ENCODE measurements around the gene DNAJC6. TPM values are rescaled to one million over a fixed set of nuclear protein-coding genes. Genes with fewer than 3 reads are reported as not detected.
A peak's percentile ranks its signal among the peaks of the same experiment; 100 is the strongest.

The DNAJC6 gene
- total and polyA plus RNA-seq, 2 of the 13 experiments (the other 11 are each of a cell fraction or from before 2014, with no cell fraction given), result 1.0 to 1.6 TPM

DNA sequence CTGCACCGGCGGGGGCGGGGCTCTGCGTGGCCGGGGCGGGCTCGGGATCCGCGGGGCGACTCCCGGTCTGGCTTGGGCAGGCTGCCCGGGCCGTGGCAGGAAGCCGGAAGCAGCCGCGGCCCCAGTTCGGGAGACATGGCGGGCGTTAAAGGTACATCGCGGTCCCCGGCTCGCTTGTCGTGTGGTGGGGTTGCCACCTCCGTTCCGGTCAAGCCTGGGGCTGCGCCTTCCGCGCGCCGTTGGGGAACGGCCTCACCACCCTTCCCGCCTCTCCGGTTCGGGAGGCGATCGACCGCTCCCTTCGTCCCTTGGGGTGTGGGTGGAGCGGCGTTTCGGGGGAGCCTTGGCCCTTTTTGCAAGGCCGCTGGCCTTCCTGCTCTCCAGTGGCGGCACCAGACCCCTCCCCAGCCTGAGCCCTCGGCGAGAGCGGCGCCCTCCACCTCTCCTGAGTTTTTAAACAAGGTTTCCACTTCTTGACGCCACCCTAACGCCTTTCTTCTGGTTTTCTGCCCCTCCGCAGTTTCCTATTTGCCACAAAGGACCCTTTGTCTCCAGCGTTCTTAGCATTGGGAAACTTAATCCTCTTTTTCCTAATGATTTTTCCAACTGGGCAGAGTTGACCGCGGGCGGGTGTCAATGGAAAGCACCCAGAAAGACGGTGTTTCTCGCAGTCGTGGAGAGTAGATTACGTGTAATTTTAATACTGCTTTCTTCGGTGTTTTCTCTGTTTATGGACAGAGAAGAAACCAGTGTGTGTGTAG lies 111.4 kb downstream of the DNAJC6 start, which contains the start of the genes LEPR and LEPROT (continued):
- TF ChIP-seq SIX1 (CRISPR knock-in tag; IDR thresholded peaks at IDR 0.05; ENCODE audit: borderline replicate concordance), result no peak
- no peak for TF ChIP-seq ZNF761 (CRISPR knock-in tag; conservative IDR thresholded peaks at IDR 0.05)
- TF ChIP-seq, protein P1, sequence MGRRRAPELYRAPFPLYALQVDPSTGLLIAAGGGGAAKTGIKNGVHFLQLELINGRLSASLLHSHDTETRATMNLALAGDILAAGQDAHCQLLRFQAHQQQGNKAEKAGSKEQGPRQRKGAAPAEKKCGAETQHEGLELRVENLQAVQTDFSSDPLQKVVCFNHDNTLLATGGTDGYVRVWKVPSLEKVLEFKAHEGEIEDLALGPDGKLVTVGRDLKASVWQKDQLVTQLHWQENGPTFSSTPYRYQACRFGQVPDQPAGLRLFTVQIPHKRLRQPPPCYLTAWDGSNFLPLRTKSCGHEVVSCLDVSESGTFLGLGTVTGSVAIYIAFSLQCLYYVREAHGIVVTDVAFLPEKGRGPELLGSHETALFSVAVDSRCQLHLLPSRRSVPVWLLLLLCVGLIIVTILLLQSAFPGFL (CRISPR knock-in tag; IDR thresholded peaks at IDR 0.05), result no peak
- TF ChIP-seq ZNF317 (CRISPR knock-in tag; IDR thresholded peaks at IDR 0.05), result peak; percentile 75; the same call in 1 of the 2 replicates
- no peak for TF ChIP-seq POLR2AphosphoS2 (IDR thresholded peaks at IDR 0.05; ENCODE audit: low read depth, low read length)
- TF ChIP-seq ZNF383 (CRISPR knock-in tag; IDR thresholded peaks at IDR 0.05; ENCODE audit: borderline replicate concordance), result no peak
- TF ChIP-seq ZNF331 (CRISPR knock-in tag; IDR thresholded peaks at IDR 0.05), result peak; percentile 65; the same call in 1 of the 2 replicates
- no peak for TF ChIP-seq ZSCAN22 (CRISPR knock-in tag; IDR thresholded peaks at IDR 0.05)
- no peak for TF ChIP-seq ATF7 (IDR thresholded peaks at IDR 0.05)
- TF ChIP-seq ATF7 (CRISPR knock-in tag; IDR thresholded peaks at IDR 0.05), result no peak
- TF ChIP-seq ZNF530 (CRISPR knock-in tag; IDR thresholded peaks at IDR 0.05; ENCODE audit: low read depth), result no peak
- TF ChIP-seq, protein P2, sequence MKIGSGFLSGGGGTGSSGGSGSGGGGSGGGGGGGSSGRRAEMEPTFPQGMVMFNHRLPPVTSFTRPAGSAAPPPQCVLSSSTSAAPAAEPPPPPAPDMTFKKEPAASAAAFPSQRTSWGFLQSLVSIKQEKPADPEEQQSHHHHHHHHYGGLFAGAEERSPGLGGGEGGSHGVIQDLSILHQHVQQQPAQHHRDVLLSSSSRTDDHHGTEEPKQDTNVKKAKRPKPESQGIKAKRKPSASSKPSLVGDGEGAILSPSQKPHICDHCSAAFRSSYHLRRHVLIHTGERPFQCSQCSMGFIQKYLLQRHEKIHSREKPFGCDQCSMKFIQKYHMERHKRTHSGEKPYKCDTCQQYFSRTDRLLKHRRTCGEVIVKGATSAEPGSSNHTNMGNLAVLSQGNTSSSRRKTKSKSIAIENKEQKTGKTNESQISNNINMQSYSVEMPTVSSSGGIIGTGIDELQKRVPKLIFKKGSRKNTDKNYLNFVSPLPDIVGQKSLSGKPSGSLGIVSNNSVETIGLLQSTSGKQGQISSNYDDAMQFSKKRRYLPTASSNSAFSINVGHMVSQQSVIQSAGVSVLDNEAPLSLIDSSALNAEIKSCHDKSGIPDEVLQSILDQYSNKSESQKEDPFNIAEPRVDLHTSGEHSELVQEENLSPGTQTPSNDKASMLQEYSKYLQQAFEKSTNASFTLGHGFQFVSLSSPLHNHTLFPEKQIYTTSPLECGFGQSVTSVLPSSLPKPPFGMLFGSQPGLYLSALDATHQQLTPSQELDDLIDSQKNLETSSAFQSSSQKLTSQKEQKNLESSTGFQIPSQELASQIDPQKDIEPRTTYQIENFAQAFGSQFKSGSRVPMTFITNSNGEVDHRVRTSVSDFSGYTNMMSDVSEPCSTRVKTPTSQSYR (CRISPR knock-in tag; IDR thresholded peaks at IDR 0.05; ENCODE audit: borderline replicate concordance), result 0 out of 2 replicates have a peak, but pooled peaks have one; percentile 10
- 0 out of 2 replicates have a peak, but pooled peaks have one; percentile 53 for TF ChIP-seq STAT5B (CRISPR knock-in tag; IDR thresholded peaks at IDR 0.05)
- 0 out of 2 replicates have a peak, but pooled peaks have one; percentile 25 for TF ChIP-seq TEF (CRISPR knock-in tag; IDR thresholded peaks at IDR 0.05)
- TF ChIP-seq ZBTB42 (CRISPR knock-in tag; IDR thresholded peaks at IDR 0.05), result 0 out of 2 replicates have a peak, but pooled peaks have one; percentile 68
- TF ChIP-seq, protein P3, sequence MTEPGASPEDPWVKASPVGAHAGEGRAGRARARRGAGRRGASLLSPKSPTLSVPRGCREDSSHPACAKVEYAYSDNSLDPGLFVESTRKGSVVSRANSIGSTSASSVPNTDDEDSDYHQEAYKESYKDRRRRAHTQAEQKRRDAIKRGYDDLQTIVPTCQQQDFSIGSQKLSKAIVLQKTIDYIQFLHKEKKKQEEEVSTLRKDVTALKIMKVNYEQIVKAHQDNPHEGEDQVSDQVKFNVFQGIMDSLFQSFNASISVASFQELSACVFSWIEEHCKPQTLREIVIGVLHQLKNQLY (CRISPR knock-in tag; IDR thresholded peaks at IDR 0.05), result no peak
- TF ChIP-seq RCOR2 (CRISPR knock-in tag; IDR thresholded peaks at IDR 0.05), result no peak
- no peak for TF ChIP-seq SMAD9 (CRISPR knock-in tag; IDR thresholded peaks at IDR 0.05)
- no peak for TF ChIP-seq HHEX (CRISPR knock-in tag; IDR thresholded peaks at IDR 0.05)
- TF ChIP-seq MYC (CRISPR knock-in tag; IDR thresholded peaks at IDR 0.05; ENCODE audit: borderline replicate concordance), result peak; percentile 52
- TF ChIP-seq SMARCE1 (IDR thresholded peaks at IDR 0.05; ENCODE audit: borderline replicate concordance), result no peak
- no peak for TF ChIP-seq EHMT2 (IDR thresholded peaks at IDR 0.05; ENCODE audit: borderline replicate concordance, low read depth, low read length)
- no peak for TF ChIP-seq SMC3 (IDR thresholded peaks at IDR 0.05; ENCODE audit: low read length)
- TF ChIP-seq DMTF1 (CRISPR knock-in tag; IDR thresholded peaks at IDR 0.05), result no peak
